Type B pancreatic cell (in vitro differentiated cells): ENCODE measurements around the gene TCP1. TPM values are rescaled to one million over a fixed set of nuclear protein-coding genes. Genes with fewer than 3 reads are reported as not detected.

Source experiments
- DNase-seq: peaks from one replicate; pipeline ENCODE4 v3.0.0; 2021; ENCODE audit warnings: mixed read lengths; ENCODE audit not compliant: unreplicated experiment; ENCODE audit errors: extremely low spot score
- H3K27ac Mint-ChIP-seq: 2 replicates; pipeline ENCODE4 v1.8.0; 2021; ENCODE audit warnings: mild to moderate bottlenecking, mixed read lengths
- H3K27me3 Mint-ChIP-seq: 2 replicates; pipeline ENCODE4 v1.8.0; 2021; ENCODE audit warnings: mixed read lengths
- H3K36me3 Mint-ChIP-seq: 2 replicates; pipeline ENCODE4 v1.8.0; 2021; ENCODE audit warnings: mixed read lengths
- H3K4me1 Mint-ChIP-seq: one replicate; pipeline ENCODE4 v1.8.0; 2021; ENCODE audit warnings: mixed read lengths; ENCODE audit not compliant: unreplicated experiment
- H3K4me3 Mint-ChIP-seq: 2 replicates; pipeline ENCODE4 v1.8.0; 2021; ENCODE audit warnings: mild to moderate bottlenecking, mixed read lengths
- H3K9me3 Mint-ChIP-seq: 2 replicates; pipeline ENCODE4 v1.8.0; 2021; ENCODE audit warnings: mixed read lengths
- total RNA-seq: library from RNA; stranded (reverse); gene quantifications from 2 replicates; pipeline ENCODE4 v1.2.1, GENCODE V29; 2021; ENCODE audit warnings: low replicate concordance
- TF ChIP-seq, protein P1 (sequence below): fragments of 200-600 bp; sonication (generic); conservative IDR thresholded peaks from 2 replicates; pipeline ENCODE4 v1.5.0; 2021; ENCODE audit warnings: antibody characterized with exemption, mild to moderate bottlenecking

TCP1 gene
- total RNA-seq, 1 donor from 2014 or later, result 235 TPM

DNA sequence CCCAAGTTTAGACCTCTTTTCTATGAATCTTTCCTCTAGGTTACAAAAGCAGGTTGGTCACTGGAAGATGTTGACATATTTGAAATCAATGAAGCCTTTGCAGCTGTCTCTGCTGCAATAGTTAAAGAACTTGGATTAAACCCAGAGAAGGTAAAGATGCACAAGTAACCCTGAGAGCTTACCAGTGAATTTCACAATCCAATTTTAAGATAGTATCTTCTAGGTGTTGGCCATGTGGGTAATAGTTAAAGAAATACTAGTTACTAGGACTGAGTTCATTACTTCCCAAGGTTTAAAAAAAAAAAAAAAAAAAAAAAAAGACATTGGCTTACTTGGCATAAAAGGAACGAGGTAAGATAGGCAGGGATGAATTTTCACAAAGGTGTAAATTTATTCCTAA is 11.3 kb downstream of the TCP1 start:
- TF ChIP-seq, protein P1, sequence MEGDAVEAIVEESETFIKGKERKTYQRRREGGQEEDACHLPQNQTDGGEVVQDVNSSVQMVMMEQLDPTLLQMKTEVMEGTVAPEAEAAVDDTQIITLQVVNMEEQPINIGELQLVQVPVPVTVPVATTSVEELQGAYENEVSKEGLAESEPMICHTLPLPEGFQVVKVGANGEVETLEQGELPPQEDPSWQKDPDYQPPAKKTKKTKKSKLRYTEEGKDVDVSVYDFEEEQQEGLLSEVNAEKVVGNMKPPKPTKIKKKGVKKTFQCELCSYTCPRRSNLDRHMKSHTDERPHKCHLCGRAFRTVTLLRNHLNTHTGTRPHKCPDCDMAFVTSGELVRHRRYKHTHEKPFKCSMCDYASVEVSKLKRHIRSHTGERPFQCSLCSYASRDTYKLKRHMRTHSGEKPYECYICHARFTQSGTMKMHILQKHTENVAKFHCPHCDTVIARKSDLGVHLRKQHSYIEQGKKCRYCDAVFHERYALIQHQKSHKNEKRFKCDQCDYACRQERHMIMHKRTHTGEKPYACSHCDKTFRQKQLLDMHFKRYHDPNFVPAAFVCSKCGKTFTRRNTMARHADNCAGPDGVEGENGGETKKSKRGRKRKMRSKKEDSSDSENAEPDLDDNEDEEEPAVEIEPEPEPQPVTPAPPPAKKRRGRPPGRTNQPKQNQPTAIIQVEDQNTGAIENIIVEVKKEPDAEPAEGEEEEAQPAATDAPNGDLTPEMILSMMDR, result no peak
- Mint-ChIP-seq H3K9me3 (no peaks in the 10 kb centered on the region), H3K4me3 (no peak overlapping the region), H3K36me3 (peaks cover 41% of the 10 kb centered on the region), H3K27me3 (no peaks in the 10 kb centered on the region), H3K4me1 (no peaks in the 10 kb centered on the region), H3K27ac (no peak overlapping the region)
- no peak for DNase-seq

DNA sequence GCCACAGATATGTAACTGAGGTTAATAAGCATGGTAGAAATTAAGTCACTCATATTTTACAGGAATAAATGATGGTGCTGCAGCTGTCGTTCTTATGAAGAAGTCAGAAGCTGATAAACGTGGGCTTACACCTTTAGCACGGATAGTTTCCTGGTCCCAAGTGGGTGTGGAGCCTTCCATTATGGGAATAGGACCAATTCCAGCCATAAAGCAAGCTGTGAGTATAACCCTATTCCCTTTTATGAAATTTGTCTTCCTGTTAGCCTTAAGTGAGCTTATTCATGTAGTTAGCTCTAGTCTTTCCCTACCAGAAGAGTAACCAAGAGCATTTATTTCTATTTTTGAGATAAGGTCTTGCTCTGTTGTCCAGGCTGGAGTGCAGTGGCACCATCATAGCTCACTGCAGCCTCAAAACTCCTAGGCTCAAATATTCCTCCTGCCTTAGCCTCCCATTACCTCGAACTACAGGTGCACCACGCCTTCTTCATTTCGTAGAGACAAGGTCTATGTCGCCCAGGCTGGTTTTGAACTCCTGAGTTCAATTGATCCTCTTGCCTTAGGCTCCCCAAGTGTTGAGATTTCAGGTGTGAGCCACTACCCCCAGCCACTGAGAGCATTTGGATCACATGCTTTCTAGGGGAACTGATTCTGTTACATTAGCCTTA is 12.0 kb downstream of the TCP1 start:
- H3K4me1 Mint-ChIP-seq, result no peaks in the 10 kb centered on the region
- H3K36me3 Mint-ChIP-seq, result peaks cover 33% of the 10 kb centered on the region
- peak overlapping the region; percentile 54 for H3K27ac Mint-ChIP-seq

DNA sequence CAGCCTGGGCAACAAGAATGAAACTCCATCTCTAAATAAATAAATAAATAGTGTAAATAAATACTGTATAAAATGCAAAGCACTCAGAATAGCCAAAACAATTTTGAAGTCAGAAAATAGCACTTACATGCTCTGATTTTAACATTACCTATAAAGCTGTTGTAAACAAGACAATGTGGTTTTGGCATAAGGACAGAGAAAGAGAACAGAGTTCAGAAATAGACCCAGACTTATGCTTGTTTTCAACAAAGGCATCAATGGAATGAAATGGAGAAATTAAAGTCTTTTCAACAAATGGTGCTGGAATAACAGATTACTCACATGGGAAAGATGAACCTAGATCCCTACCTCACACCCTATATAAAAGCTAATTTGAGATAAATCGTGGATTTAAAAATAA is 17.2 kb downstream of the TCP1 start:
- no peaks in the 10 kb centered on the region for H3K9me3 Mint-ChIP-seq
- DNase-seq, result no peak
- no peak overlapping the region for H3K27ac Mint-ChIP-seq
- H3K4me1 Mint-ChIP-seq, result no peaks in the 10 kb centered on the region
- peaks cover 49% of the 10 kb centered on the region for H3K36me3 Mint-ChIP-seq
- no peaks in the 10 kb centered on the region for H3K27me3 Mint-ChIP-seq
- H3K4me3 Mint-ChIP-seq, result no peak overlapping the region
- TF ChIP-seq, protein P1, result no peak

More for the DNA sequence above, 12.0 kb downstream of the TCP1 start:
- no peak overlapping the region for H3K4me3 Mint-ChIP-seq
- no peak for DNase-seq
- no peaks in the 10 kb centered on the region for H3K9me3 Mint-ChIP-seq
- TF ChIP-seq, protein P1, result no peak
- H3K27me3 Mint-ChIP-seq, result no peaks in the 10 kb centered on the region

DNA sequence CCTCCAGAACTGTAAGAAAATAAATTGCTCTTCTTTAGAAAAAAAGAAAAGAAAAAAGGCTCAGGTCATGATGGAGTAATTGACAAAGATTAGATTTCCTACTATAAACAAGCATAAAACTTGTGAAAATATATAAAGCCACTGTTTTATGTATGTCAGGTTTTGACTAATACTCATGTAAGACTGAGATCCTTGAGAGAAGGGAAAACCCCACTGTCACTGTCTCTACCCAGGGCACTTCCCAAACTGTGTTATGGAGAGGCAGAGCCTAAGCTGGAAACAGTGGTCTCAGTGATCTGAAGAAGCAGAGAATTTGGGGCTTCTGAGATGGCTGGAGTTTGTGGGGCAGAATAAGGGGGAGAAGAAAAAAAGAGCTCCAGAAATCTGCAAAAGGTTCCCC is 19.9 kb downstream of the TCP1 start:
- TF ChIP-seq, protein P1, result no peak
- no peaks in the 10 kb centered on the region for H3K4me1 Mint-ChIP-seq
- H3K27ac Mint-ChIP-seq, result no peak overlapping the region
- no peaks in the 10 kb centered on the region for H3K27me3 Mint-ChIP-seq
- H3K9me3 Mint-ChIP-seq, result no peaks in the 10 kb centered on the region
- no peak for DNase-seq
- H3K4me3 Mint-ChIP-seq, result no peak overlapping the region
- peaks cover 47% of the 10 kb centered on the region for H3K36me3 Mint-ChIP-seq

DNA sequence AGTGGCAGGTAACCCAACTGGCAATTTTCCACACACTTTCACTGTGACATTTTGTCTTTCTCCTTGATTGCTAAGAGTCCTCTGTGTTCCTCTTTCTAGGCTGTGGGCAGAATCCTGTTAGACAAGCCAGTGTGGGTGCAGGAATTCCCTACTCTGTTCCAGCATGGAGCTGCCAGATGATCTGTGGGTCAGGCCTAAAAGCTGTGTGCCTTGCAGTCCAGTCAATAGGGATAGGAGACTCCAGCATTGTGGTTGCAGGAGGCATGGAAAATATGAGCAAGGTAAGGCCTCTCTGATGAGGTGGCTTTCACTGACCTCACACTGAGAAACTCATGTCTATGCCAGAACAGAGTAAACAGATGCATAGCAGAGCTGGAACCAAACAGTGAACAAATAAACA is 22.5 kb downstream of the TCP1 start:
- DNase-seq, result no peak
- Mint-ChIP-seq H3K36me3 (peaks cover 51% of the 10 kb centered on the region), H3K9me3 (no peaks in the 10 kb centered on the region), H3K4me3 (no peak overlapping the region), H3K4me1 (no peaks in the 10 kb centered on the region), H3K27me3 (no peaks in the 10 kb centered on the region), H3K27ac (no peak overlapping the region)
- TF ChIP-seq, protein P1, result no peak
